HepG2 (cell line): ENCODE results near the gene PPP1R14D. TPM values are rescaled to one million over a fixed set of nuclear protein-coding genes. Genes with fewer than 3 reads are reported as not detected.
A peak's percentile ranks its signal among the peaks of the same experiment; 100 is the strongest.

ENCODE experiments used
- DDIT3 ChIP-seq: sonication (generic); formaldehyde crosslinking; IDR thresholded peaks from 2 replicates; pipeline ENCODE4 v1.4.0; 2020; ENCODE audit warnings: mild to moderate bottlenecking, missing genetic modification reagents
- HNF4G ChIP-seq, 2 experiments: sonication (generic) in 1 of 2; formaldehyde crosslinking in 1 of 2; IDR thresholded peaks; 2 replicates each; pipeline versions ENCODE4 v1.4.0 to v1.6.1; 2011 to 2020; ENCODE audit warnings: borderline replicate concordance in 2 of 2, low read depth in 2 of 2, mild to moderate bottlenecking in 2 of 2, low read length in 1 of 2, missing genetic modification reagents in 1 of 2, moderate library complexity in 1 of 2
- MBD4 ChIP-seq: IDR thresholded peaks from 2 replicates; pipeline ENCODE4 v1.6.1; 2012; ENCODE audit warnings: low read length, inconsistent platforms, borderline replicate concordance
- MXD1 ChIP-seq: sonication (generic); formaldehyde crosslinking; IDR thresholded peaks from 2 replicates; pipeline ENCODE4 v1.4.0; 2020; ENCODE audit warnings: mild to moderate bottlenecking, missing genetic modification reagents
- NKX3-1 ChIP-seq: sonication (generic); formaldehyde crosslinking; IDR thresholded peaks from 2 replicates; pipeline ENCODE4 v1.5.0; 2020; ENCODE audit warnings: missing genetic modification reagents
- RFX3 ChIP-seq: IDR thresholded peaks from 2 replicates; pipeline ENCODE4 v1.6.1; 2016; ENCODE audit warnings: missing biosample characterization, missing genetic modification reagents
- SYNCRIP ChIP-seq: fragments of 200-400 bp; formaldehyde crosslinking; IDR thresholded peaks from 2 replicates; pipeline ENCODE4 v1.6.1; 2018; ENCODE audit warnings: mild to moderate bottlenecking, low read depth, low read length; ENCODE audit not compliant: insufficient read depth
- TRIM24 ChIP-seq: sonication (generic); formaldehyde crosslinking; IDR thresholded peaks from 2 replicates; pipeline ENCODE4 v1.8.0; 2022; ENCODE audit warnings: mild to moderate bottlenecking, missing genetic modification reagents
- ZFP41 ChIP-seq: sonication (generic); formaldehyde crosslinking; IDR thresholded peaks from 2 replicates; pipeline ENCODE4 v1.4.0; 2020; ENCODE audit warnings: mild to moderate bottlenecking, missing genetic modification reagents, borderline replicate concordance
- ZNF263 ChIP-seq: sonication (generic); formaldehyde crosslinking; IDR thresholded peaks from 2 replicates; pipeline ENCODE4 v1.4.0; 2020; ENCODE audit warnings: missing genetic modification reagents
- ZNF274 ChIP-seq: sonication (generic); formaldehyde crosslinking; IDR thresholded peaks from 2 replicates; pipeline ENCODE4 v1.5.1; 2020; ENCODE audit warnings: mild to moderate bottlenecking, missing genetic modification reagents
- ZNF280D ChIP-seq: sonication (generic); formaldehyde crosslinking; IDR thresholded peaks from 2 replicates; pipeline ENCODE4 v1.5.1; 2020; ENCODE audit warnings: mild to moderate bottlenecking, missing genetic modification reagents
- ZNF382 ChIP-seq: sonication (generic); formaldehyde crosslinking; IDR thresholded peaks from 2 replicates; pipeline ENCODE4 v1.5.0; 2020; ENCODE audit warnings: missing genetic modification reagents, mild to moderate bottlenecking, borderline replicate concordance
- ZNF431 ChIP-seq: sonication (generic); formaldehyde crosslinking; IDR thresholded peaks from 2 replicates; pipeline ENCODE4 v1.9.0; 2022; ENCODE audit warnings: missing genetic modification reagents, low read depth, mild to moderate bottlenecking, borderline replicate concordance
- ZNF512B ChIP-seq: sonication (generic); formaldehyde crosslinking; IDR thresholded peaks from 2 replicates; pipeline ENCODE4 v1.5.1; 2020; ENCODE audit warnings: missing genetic modification reagents, mild to moderate bottlenecking, borderline replicate concordance
- ZNF589 ChIP-seq: sonication (generic); formaldehyde crosslinking; conservative IDR thresholded peaks from 2 replicates; pipeline ENCODE4 v1.8.0; 2022; ENCODE audit warnings: mild to moderate bottlenecking, moderate library complexity, missing genetic modification reagents
- ZNF598 ChIP-seq: sonication (generic); formaldehyde crosslinking; IDR thresholded peaks from 2 replicates; pipeline ENCODE4 v1.5.1; 2020; ENCODE audit warnings: mild to moderate bottlenecking, missing genetic modification reagents, borderline replicate concordance
- ZNF777 ChIP-seq: sonication (generic); formaldehyde crosslinking; IDR thresholded peaks from 2 replicates; pipeline ENCODE4 v1.4.0; 2020; ENCODE audit warnings: missing genetic modification reagents
- polyA plus RNA-seq, 8 experiments: library from polyadenylated mRNA; depleted of rRNA in 3 of 8; stranded (reverse) in 7 of 8; unstranded in 1 of 8; fragments of >200 nt; fragmentation: Illumina TruSeq in 4 of 8; extraction: Trizol in 4 of 8; gene quantifications; 2 replicates each; pipeline versions ENCODE4 v1.2.1 to v1.2.3, GENCODE V29; 2011 to 2016; ENCODE audit warnings: low read depth in 4 of 8, missing spikeins in 1 of 8, mixed read lengths in 1 of 8; ENCODE audit not compliant: insufficient read depth in 1 of 8
- total RNA-seq, 5 experiments: library from RNA; depleted of rRNA; stranded (reverse); fragments of >200 nt; fragmentation: Illumina TruSeq; extraction: Trizol; gene quantifications; 2 replicates each; pipeline ENCODE4 v1.2.3, GENCODE V29; 2016; ENCODE audit warnings: low read depth in 1 of 5
- TF ChIP-seq, protein P1 (sequence below): IDR thresholded peaks from 2 replicates; pipeline ENCODE4 v1.6.1; 2012; ENCODE audit warnings: low read depth, low read length, improper control_type of control experiment

The PPP1R14D gene
- total and polyA plus RNA-seq, 2 of the 13 experiments (the other 11 are each of a cell fraction or from before 2014, with no cell fraction given), result 0.53 to 0.55 TPM

DNA sequence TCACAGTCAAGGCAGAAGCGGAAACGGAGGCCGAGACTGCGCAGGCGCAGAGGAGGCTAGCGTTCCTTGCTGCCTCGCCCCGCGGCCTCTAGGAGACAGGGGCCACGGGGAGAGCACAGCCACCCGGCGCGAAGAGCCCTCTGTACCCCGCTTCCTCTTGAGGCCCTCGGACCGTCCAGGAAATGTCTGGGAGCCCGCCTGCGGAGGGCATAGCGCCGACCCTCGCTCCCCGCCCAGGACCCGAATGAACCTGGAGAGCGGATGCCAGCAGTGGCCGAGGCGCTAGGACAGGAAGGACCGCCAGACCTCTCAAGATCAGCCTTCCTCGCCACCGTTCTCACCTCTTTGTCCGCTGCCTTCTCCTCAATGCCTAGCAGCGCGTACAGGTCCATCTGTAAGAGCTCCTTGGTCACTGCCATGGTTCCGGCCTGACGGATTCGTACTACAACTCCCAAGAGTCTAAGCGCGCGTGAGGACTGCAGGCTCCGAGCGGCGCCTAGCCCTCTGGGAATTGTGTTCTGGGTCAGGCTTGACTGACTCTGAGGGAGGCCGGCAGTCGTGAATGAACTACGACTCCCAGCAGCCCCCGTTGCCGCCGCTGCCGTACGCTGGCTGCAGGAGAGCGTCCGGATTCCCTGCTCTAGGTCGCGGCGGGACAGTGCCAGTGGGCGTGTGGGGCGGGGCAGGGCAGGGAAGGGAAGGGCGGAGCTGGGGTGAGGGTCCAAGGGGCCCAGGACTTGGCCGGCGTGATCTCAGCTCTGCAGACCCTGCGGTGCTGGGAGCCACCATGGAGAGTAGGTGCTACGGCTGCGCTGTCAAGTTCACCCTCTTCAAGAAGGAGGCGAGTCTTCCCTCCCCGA is 21.2 kb downstream of the PPP1R14D start, which contains the start of the genes DNAJC17 and ZFYVE19 (continued):
- TF ChIP-seq NKX3-1 (CRISPR knock-in tag) (no peak), ZNF589 (CRISPR knock-in tag) (no peak), RFX3 (CRISPR knock-in tag) (no peak), ZFP41 (CRISPR knock-in tag) (no peak), ZNF777 (CRISPR knock-in tag) (peak; percentile 66), MXD1 (CRISPR knock-in tag) (0 out of 2 replicates have a peak, but pooled peaks have one; percentile 41), HNF4G (IDR thresholded peaks at IDR 0.05; ENCODE audit: borderline replicate concordance, low read depth, low read length) (no peak), HNF4G (CRISPR knock-in tag; IDR thresholded peaks at IDR 0.05; ENCODE audit: borderline replicate concordance, low read depth) (0 out of 2 replicates have a peak, but pooled peaks have one; percentile 20), TRIM24 (CRISPR knock-in tag) (no peak), ZNF263 (CRISPR knock-in tag) (0 out of 2 replicates have a peak, but pooled peaks have one; percentile 31), ZNF431 (CRISPR knock-in tag) (no peak), ZNF382 (CRISPR knock-in tag) (no peak), ZNF512B (CRISPR knock-in tag) (no peak), DDIT3 (CRISPR knock-in tag) (peak; percentile 36; the same call in 1 of the 2 replicates), ZNF274 (peak; percentile 77; the same call in 1 of the 2 replicates), ZNF598 (peak; percentile 81; the same call in 1 of the 2 replicates), MBD4 (no peak), ZNF280D (CRISPR knock-in tag) (no peak), SYNCRIP (no peak)
- TF ChIP-seq, protein P1, sequence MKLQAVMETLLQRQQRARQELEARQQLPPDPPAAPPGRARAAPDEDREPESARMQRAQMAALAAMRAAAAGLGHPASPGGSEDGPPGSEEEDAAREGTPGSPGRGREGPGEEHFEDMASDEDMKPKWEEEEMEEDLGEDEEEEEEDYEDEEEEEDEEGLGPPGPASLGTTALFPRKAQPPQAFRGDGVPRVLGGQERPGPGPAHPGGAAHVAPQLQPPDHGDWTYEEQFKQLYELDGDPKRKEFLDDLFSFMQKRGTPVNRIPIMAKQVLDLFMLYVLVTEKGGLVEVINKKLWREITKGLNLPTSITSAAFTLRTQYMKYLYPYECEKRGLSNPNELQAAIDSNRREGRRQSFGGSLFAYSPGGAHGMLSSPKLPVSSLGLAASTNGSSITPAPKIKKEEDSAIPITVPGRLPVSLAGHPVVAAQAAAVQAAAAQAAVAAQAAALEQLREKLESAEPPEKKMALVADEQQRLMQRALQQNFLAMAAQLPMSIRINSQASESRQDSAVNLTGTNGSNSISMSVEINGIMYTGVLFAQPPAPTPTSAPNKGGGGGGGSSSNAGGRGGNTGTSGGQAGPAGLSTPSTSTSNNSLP, result 0 out of 2 replicates have a peak, but pooled peaks have one; percentile 16
